ENCODE measurements around the gene XK. TPM values are rescaled to one million over a fixed set of nuclear protein-coding genes. Genes with fewer than 3 reads are reported as not detected.

The XK gene
- total RNA-seq, 2 donors from 2014 or later = 9.3 to 9.6 TPM

GRCh38 chrX:37697169-37697760 lies 11.7 kb downstream of the XK start:
- Histone ChIP-seq H3K4me1 (peaks cover 20% of the 10 kb centered on the region), H3K4me3 (no peak overlapping the region), H3K27me3 (no peaks in the 10 kb centered on the region), H3K27ac (peak overlapping the region in 2 of 4 donors; percentile 25 to 36), H3K9me3 (no peaks in the 10 kb centered on the region), H3K36me3 (replicated peaks in 1 of 2; ENCODE audit: insufficient read depth in 1 of 2, low read depth in 2 of 2) (no peaks in the 10 kb centered on the region)
- intact Hi-C loops (cut with DNase I) = no loop called here
- TF ChIP-seq CTCF (IDR thresholded peaks at IDR 0.05) (no peak), POLR2A (IDR thresholded peaks at IDR 0.05) (no peak)
- DNase-seq (peak; percentile 30 to 60 (median 40)), ATAC-seq (peak; percentile 70)
- 0% methylated on average over 1 of the region's 1 CpG for WGBS, 2 donors

- intact Hi-C loops (cut with DNase I) = no loop called here
These were observed 16.0 kb downstream of the XK start for GRCh38 chrX:37701588-37701987.

GRCh38 chrX:37711991-37712390 lies 26.4 kb downstream of the XK start:
- H3K27ac ChIP-seq = no peak overlapping the region
- TF ChIP-seq CTCF (IDR thresholded peaks at IDR 0.05) (no peak), POLR2A (IDR thresholded peaks at IDR 0.05) (no peak)
- H3K4me1 ChIP-seq = no peaks in the 10 kb centered on the region
- no peak overlapping the region for H3K4me3 ChIP-seq
- intact Hi-C loops (cut with DNase I) = no loop called here
- H3K36me3 ChIP-seq (replicated peaks in 1 of 2; ENCODE audit: insufficient read depth in 1 of 2, low read depth in 2 of 2) = no peaks in the 10 kb centered on the region
- no peak for DNase-seq
- no peaks in the 10 kb centered on the region for H3K27me3 ChIP-seq
- 41 to 51% methylated on average over 3 of the region's 3 CpGs for WGBS, 2 donors
- no peak for ATAC-seq
- H3K9me3 ChIP-seq = no peaks in the 10 kb centered on the region

More at GRCh38 chrX:37701588-37701987, 16.0 kb downstream of the XK start:
- no peak overlapping the region for H3K27ac ChIP-seq
- H3K9me3 ChIP-seq = no peaks in the 10 kb centered on the region
- peaks cover 15% of the 10 kb centered on the region for H3K4me1 ChIP-seq
- no peak overlapping the region for H3K4me3 ChIP-seq
- whole genome bisulfite sequencing, 2 donors = 70 to 84% methylated on average over 2 to 3 of the region's 4 CpGs
- TF ChIP-seq POLR2A (IDR thresholded peaks at IDR 0.05) = no peak
- TF ChIP-seq CTCF (IDR thresholded peaks at IDR 0.05) = no peak
- H3K27me3 ChIP-seq = no peaks in the 10 kb centered on the region
- ATAC-seq = no peak
- H3K36me3 ChIP-seq (replicated peaks in 1 of 2; ENCODE audit: insufficient read depth in 1 of 2, low read depth in 2 of 2) = no peaks in the 10 kb centered on the region
- no peak for DNase-seq

- 73 to 89% methylated on average over 3 of the region's 3 CpGs for WGBS, 2 donors
- Histone ChIP-seq H3K9me3 (no peaks in the 10 kb centered on the region), H3K27ac (no peak overlapping the region), H3K36me3 (replicated peaks in 1 of 2; ENCODE audit: insufficient read depth in 1 of 2, low read depth in 2 of 2) (no peaks in the 10 kb centered on the region), H3K27me3 (no peaks in the 10 kb centered on the region), H3K4me3 (no peak overlapping the region), H3K4me1 (no peaks in the 10 kb centered on the region)
- no peak for DNase-seq
- ATAC-seq = no peak
- TF ChIP-seq CTCF (IDR thresholded peaks at IDR 0.05) (no peak), POLR2A (IDR thresholded peaks at IDR 0.05) (no peak)
- intact Hi-C loops (cut with DNase I) = no loop called here
These were observed 26.9 kb downstream of the XK start for GRCh38 chrX:37712458-37712857.

- TF ChIP-seq POLR2A (IDR thresholded peaks at IDR 0.05) (no peak), CTCF (IDR thresholded peaks at IDR 0.05) (no peak)
- no peaks in the 10 kb centered on the region for H3K36me3 ChIP-seq (replicated peaks in 1 of 2; ENCODE audit: insufficient read depth in 1 of 2, low read depth in 2 of 2)
- ATAC-seq (no peak), DNase-seq (no peak)
- H3K27me3 ChIP-seq = no peaks in the 10 kb centered on the region
- whole genome bisulfite sequencing, 2 donors = 52 to 66% methylated on average over 2 of the region's 2 CpGs
- intact Hi-C loops (cut with DNase I) = no loop called here
- H3K4me3 ChIP-seq = no peak overlapping the region
- no peaks in the 10 kb centered on the region for H3K9me3 ChIP-seq
- H3K27ac ChIP-seq = no peak overlapping the region
- H3K4me1 ChIP-seq = no peaks in the 10 kb centered on the region
These were observed 28.9 kb downstream of the XK start for GRCh38 chrX:37714479-37714878.
